Measurements from ENCODE around the gene PTPRT.

The PTPRT gene

GRCh38 chr20:43052532-43052931 is 137.2 kb downstream of the PTPRT start:
- TF ChIP-seq ARNT (IDR thresholded peaks at IDR 0.05) (no peak), FOXK2 (IDR thresholded peaks at IDR 0.05) (no peak), SUZ12 (IDR thresholded peaks at IDR 0.05) (no peak), FOXA1 (IDR thresholded peaks at IDR 0.05) (no peak), BHLHE40 (IDR thresholded peaks at IDR 0.05; ENCODE audit: borderline replicate concordance) (no peak)
- DNase-seq (ENCODE audit: extremely low spot score) = no peak
- CTCF ChIA-PET = no interaction called here
- POLR2A ChIA-PET = no interaction called here

- ChIA-PET CTCF (no interaction called here), POLR2A (no interaction called here)
- DNase-seq (ENCODE audit: extremely low spot score) = no peak
- no peak for TF ChIP-seq FOXA1 (IDR thresholded peaks at IDR 0.05)
- TF ChIP-seq FOXK2 (IDR thresholded peaks at IDR 0.05) = no peak
- TF ChIP-seq, protein P1, sequence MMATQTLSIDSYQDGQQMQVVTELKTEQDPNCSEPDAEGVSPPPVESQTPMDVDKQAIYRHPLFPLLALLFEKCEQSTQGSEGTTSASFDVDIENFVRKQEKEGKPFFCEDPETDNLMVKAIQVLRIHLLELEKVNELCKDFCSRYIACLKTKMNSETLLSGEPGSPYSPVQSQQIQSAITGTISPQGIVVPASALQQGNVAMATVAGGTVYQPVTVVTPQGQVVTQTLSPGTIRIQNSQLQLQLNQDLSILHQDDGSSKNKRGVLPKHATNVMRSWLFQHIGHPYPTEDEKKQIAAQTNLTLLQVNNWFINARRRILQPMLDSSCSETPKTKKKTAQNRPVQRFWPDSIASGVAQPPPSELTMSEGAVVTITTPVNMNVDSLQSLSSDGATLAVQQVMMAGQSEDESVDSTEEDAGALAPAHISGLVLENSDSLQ (IDR thresholded peaks at IDR 0.05) = no peak
- no peak for TF ChIP-seq ELF4 (IDR thresholded peaks at IDR 0.05)
- no peak for TF ChIP-seq ZNF384 (IDR thresholded peaks at IDR 0.05)
- TF ChIP-seq L3MBTL2 (conservative IDR thresholded peaks at IDR 0.05) = no peak
- TF ChIP-seq NFRKB (IDR thresholded peaks at IDR 0.05) = no peak
- TF ChIP-seq FOXM1 (IDR thresholded peaks at IDR 0.05; ENCODE audit: borderline replicate concordance) = no peak
- no peak for TF ChIP-seq LEF1 (IDR thresholded peaks at IDR 0.05; ENCODE audit: borderline replicate concordance)
These were observed 142.7 kb downstream of the PTPRT start for GRCh38 chr20:43046966-43047365.

DNA sequence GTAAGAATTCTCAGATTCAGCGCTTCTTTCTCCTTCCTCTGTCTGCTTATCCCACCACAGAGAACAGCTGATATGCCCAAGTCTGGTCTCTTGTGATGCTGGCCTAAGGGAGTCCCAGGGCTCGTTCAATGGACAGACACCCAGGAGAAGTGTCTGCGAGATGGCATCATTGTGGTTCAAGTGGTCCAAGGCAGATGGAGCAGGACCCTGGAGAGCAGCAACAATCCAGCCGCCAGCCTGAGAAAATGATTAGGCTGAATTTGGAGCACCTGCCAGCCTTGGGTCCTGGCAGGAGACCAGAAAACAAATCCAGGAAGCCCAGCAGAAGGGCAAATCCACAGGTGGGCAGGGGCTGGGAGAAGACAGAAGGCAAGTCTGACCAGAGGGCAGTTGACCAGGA is 145.8 kb downstream of the PTPRT start:
- ChIA-PET CTCF (no interaction called here), POLR2A (no interaction called here)
- TF ChIP-seq SP1 (IDR thresholded peaks at IDR 0.05) = no peak
- no peak for TF ChIP-seq FOXK2 (IDR thresholded peaks at IDR 0.05)
- no peak for TF ChIP-seq ZNF384 (IDR thresholded peaks at IDR 0.05)
- TF ChIP-seq BHLHE40 (IDR thresholded peaks at IDR 0.05; ENCODE audit: borderline replicate concordance) = no peak
- no peak for TF ChIP-seq L3MBTL2 (conservative IDR thresholded peaks at IDR 0.05)
- TF ChIP-seq LEF1 (IDR thresholded peaks at IDR 0.05; ENCODE audit: borderline replicate concordance) = no peak
- TF ChIP-seq SUZ12 (IDR thresholded peaks at IDR 0.05) = no peak
- no peak for TF ChIP-seq ELF4 (IDR thresholded peaks at IDR 0.05)
- TF ChIP-seq TARDBP (IDR thresholded peaks at IDR 0.05) = no peak
- no peak for TF ChIP-seq CTBP1 (IDR thresholded peaks at IDR 0.05; ENCODE audit: borderline replicate concordance)
- TF ChIP-seq NFRKB (IDR thresholded peaks at IDR 0.05) = no peak
- TF ChIP-seq ARNT (IDR thresholded peaks at IDR 0.05) = no peak
- TF ChIP-seq FOXA1 (IDR thresholded peaks at IDR 0.05) = no peak
- no peak for TF ChIP-seq FOXM1 (IDR thresholded peaks at IDR 0.05; ENCODE audit: borderline replicate concordance)
- TF ChIP-seq, protein P1 (IDR thresholded peaks at IDR 0.05) = no peak
- no peak for TF ChIP-seq HDGF (IDR thresholded peaks at IDR 0.05; ENCODE audit: borderline replicate concordance)
- DNase-seq (ENCODE audit: extremely low spot score) = no peak

DNA sequence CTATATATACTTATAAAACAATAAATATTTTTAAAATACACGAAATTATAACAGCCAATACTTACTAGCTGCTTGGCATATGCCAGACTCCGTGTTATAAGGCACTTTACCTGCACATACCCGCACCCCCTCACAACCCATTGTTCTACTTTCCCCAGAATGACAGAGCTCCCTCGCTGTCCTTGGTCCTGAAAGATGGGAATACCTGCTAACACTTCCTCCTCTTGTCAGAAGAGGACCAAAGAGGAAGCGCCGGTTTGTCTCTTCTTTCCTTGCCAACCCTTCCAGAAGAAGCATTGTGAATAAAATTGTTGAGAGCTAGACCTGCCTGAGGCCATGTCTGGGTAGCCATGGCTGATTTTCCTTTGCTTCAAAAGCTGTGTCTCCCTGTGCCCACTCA is 149.3 kb downstream of the PTPRT start:
- CTCF ChIA-PET = interaction anchor here (0.6 kb wide), 1 partner anchor 695 kb away, joined by 3 read pairs; no protein-coding TSS in a partner anchor
- POLR2A ChIA-PET = no interaction called here

GRCh38 chr20:43037605-43038309 is 151.9 kb downstream of the PTPRT start:
- TF ChIP-seq TARDBP (IDR thresholded peaks at IDR 0.05) (no peak), FOXM1 (IDR thresholded peaks at IDR 0.05; ENCODE audit: borderline replicate concordance) (no peak), ARNT (IDR thresholded peaks at IDR 0.05) (no peak), ZNF384 (IDR thresholded peaks at IDR 0.05) (no peak), HDGF (IDR thresholded peaks at IDR 0.05; ENCODE audit: borderline replicate concordance) (no peak), NFRKB (IDR thresholded peaks at IDR 0.05) (no peak), SUZ12 (IDR thresholded peaks at IDR 0.05) (no peak), SP1 (IDR thresholded peaks at IDR 0.05) (no peak), FOXK2 (IDR thresholded peaks at IDR 0.05) (no peak), BHLHE40 (IDR thresholded peaks at IDR 0.05; ENCODE audit: borderline replicate concordance) (no peak), LEF1 (IDR thresholded peaks at IDR 0.05; ENCODE audit: borderline replicate concordance) (no peak), L3MBTL2 (conservative IDR thresholded peaks at IDR 0.05) (no peak), FOXA1 (IDR thresholded peaks at IDR 0.05) (no peak)
- TF ChIP-seq, protein P1 (IDR thresholded peaks at IDR 0.05) = no peak
- CTCF ChIA-PET = no interaction called here
- no peak for DNase-seq (ENCODE audit: extremely low spot score)
- POLR2A ChIA-PET = no interaction called here

More for the DNA sequence above, 149.3 kb downstream of the PTPRT start:
- no peak for DNase-seq (ENCODE audit: extremely low spot score)
- TF ChIP-seq FOXK2 (IDR thresholded peaks at IDR 0.05) (no peak), SP1 (IDR thresholded peaks at IDR 0.05) (no peak), ELF4 (IDR thresholded peaks at IDR 0.05) (no peak), SUZ12 (IDR thresholded peaks at IDR 0.05) (no peak), ZNF384 (IDR thresholded peaks at IDR 0.05) (no peak), ARNT (IDR thresholded peaks at IDR 0.05) (no peak), BHLHE40 (IDR thresholded peaks at IDR 0.05; ENCODE audit: borderline replicate concordance) (no peak), CTBP1 (IDR thresholded peaks at IDR 0.05; ENCODE audit: borderline replicate concordance) (no peak), NFRKB (IDR thresholded peaks at IDR 0.05) (no peak), TARDBP (IDR thresholded peaks at IDR 0.05) (no peak), LEF1 (IDR thresholded peaks at IDR 0.05; ENCODE audit: borderline replicate concordance) (no peak), FOXA1 (IDR thresholded peaks at IDR 0.05) (no peak), HDGF (IDR thresholded peaks at IDR 0.05; ENCODE audit: borderline replicate concordance) (no peak), FOXM1 (IDR thresholded peaks at IDR 0.05; ENCODE audit: borderline replicate concordance) (no peak), L3MBTL2 (conservative IDR thresholded peaks at IDR 0.05) (no peak)
- TF ChIP-seq, protein P1 (IDR thresholded peaks at IDR 0.05) = no peak
